ENCODE data around the gene POU5F1. TPM values are rescaled to one million over a fixed set of nuclear protein-coding genes. Genes with fewer than 3 reads are reported as not detected.

Gene POU5F1
- total RNA-seq, 2 experiments from 2014 or later = 0.44 to 0.86 TPM

GRCh38 chr6:31214516-31214915, 44.0 kb upstream of the POU5F1 start:
- ChIA-PET CTCF (ENCODE audit: unreplicated experiment) (no interaction called here), POLR2A (interaction anchor here (1.0 kb wide), 1 partner anchor 11 kb away, joined by 3 read pairs; no protein-coding TSS in a partner anchor)
- Histone ChIP-seq H3K9me2 (ENCODE audit: insufficient read depth, low read length) (no peaks in the 10 kb centered on the region), H3K4me3 (ENCODE audit: low read depth, low read length, poor library complexity, severe bottlenecking) (no peak overlapping the region), H3K4me1 (ENCODE audit: insufficient read depth, low read length, poor library complexity, severe bottlenecking) (peaks cover 15% of the 10 kb centered on the region), H3K36me3 (ENCODE audit: insufficient read depth, low read length) (no peaks in the 10 kb centered on the region; the same call in 1 of the 2 replicates), H3K4me2 (ENCODE audit: low read length) (no peak overlapping the region), H3K79me2 (ENCODE audit: insufficient read depth, low read depth, low read length) (no peaks in the 10 kb centered on the region), H2AFZ (ENCODE audit: low read length) (no peak overlapping the region), H4K20me1 (ENCODE audit: insufficient read depth, low read length) (no peaks in the 10 kb centered on the region), H3K9me3 (ENCODE audit: low read length) (peaks cover 44% of the 10 kb centered on the region), H3K27ac (ENCODE audit: low read depth, low read length, poor library complexity, severe bottlenecking) (no peak overlapping the region)
- no TSS peak for BruUV-seq (replicated peaks)
- TF ChIP-seq EZH2phosphoT487 (IDR thresholded peaks at IDR 0.05; ENCODE audit: borderline replicate concordance, low read depth, low read length) = no peak
- TF ChIP-seq CTCF (conservative IDR thresholded peaks at IDR 0.05; ENCODE audit: low read length) = no peak
- no peak for DNase-seq (ENCODE audit: low spot score)
- intact Hi-C loops (cut with micrococcal nuclease; ENCODE audit: unreplicated experiment) = no loop called here

GRCh38 chr6:31210741-31211532, 40.5 kb upstream of the POU5F1 start:
- Histone ChIP-seq H3K4me1 (ENCODE audit: insufficient read depth, low read length, poor library complexity, severe bottlenecking) (peaks cover 24% of the 10 kb centered on the region), H3K9me2 (ENCODE audit: insufficient read depth, low read length) (no peaks in the 10 kb centered on the region), H3K79me2 (ENCODE audit: insufficient read depth, low read depth, low read length) (no peaks in the 10 kb centered on the region), H4K20me1 (ENCODE audit: insufficient read depth, low read length) (no peaks in the 10 kb centered on the region), H3K36me3 (ENCODE audit: insufficient read depth, low read length) (no peaks in the 10 kb centered on the region; the same call in 1 of the 2 replicates), H2AFZ (ENCODE audit: low read length) (no peak overlapping the region), H3K4me3 (ENCODE audit: low read depth, low read length, poor library complexity, severe bottlenecking) (no peak overlapping the region), H3K9me3 (ENCODE audit: low read length) (peaks cover 18% of the 10 kb centered on the region), H3K4me2 (ENCODE audit: low read length) (no peak overlapping the region), H3K27ac (ENCODE audit: low read depth, low read length, poor library complexity, severe bottlenecking) (no peak overlapping the region)
- no TSS peak for BruUV-seq (replicated peaks)
- intact Hi-C loops (cut with micrococcal nuclease; ENCODE audit: unreplicated experiment) = no loop called here
- DNase-seq (ENCODE audit: low spot score) = no peak
- CTCF ChIA-PET (ENCODE audit: unreplicated experiment) = no interaction called here
- POLR2A ChIA-PET = interaction anchor here (1.9 kb wide), 1 partner anchor 17 kb away, joined by 7 read pairs; no protein-coding TSS in a partner anchor
- no peak for TF ChIP-seq CTCF (conservative IDR thresholded peaks at IDR 0.05; ENCODE audit: low read length)
- TF ChIP-seq EZH2phosphoT487 (IDR thresholded peaks at IDR 0.05; ENCODE audit: borderline replicate concordance, low read depth, low read length) = no peak

- Histone ChIP-seq H3K9me3 (ENCODE audit: low read length) (peaks cover 10% of the 10 kb centered on the region; the same call in 1 of the 2 replicates), H3K4me1 (ENCODE audit: insufficient read depth, low read length, poor library complexity, severe bottlenecking) (peaks cover 23% of the 10 kb centered on the region), H3K79me2 (ENCODE audit: insufficient read depth, low read depth, low read length) (no peaks in the 10 kb centered on the region), H3K4me2 (ENCODE audit: low read length) (no peak overlapping the region), H3K4me3 (ENCODE audit: low read depth, low read length, poor library complexity, severe bottlenecking) (no peak overlapping the region), H3K9me2 (ENCODE audit: insufficient read depth, low read length) (no peaks in the 10 kb centered on the region), H3K36me3 (ENCODE audit: insufficient read depth, low read length) (no peaks in the 10 kb centered on the region; the same call in 1 of the 2 replicates), H2AFZ (ENCODE audit: low read length) (no peak overlapping the region), H4K20me1 (ENCODE audit: insufficient read depth, low read length) (no peaks in the 10 kb centered on the region), H3K27ac (ENCODE audit: low read depth, low read length, poor library complexity, severe bottlenecking) (no peak overlapping the region)
- ChIA-PET POLR2A (interaction anchor here (0.7 kb wide), 1 partner anchor 32 kb away, joined by 3 read pairs; no protein-coding TSS in a partner anchor), CTCF (ENCODE audit: unreplicated experiment) (no interaction called here)
- BruUV-seq (replicated peaks) = no TSS peak
- DNase-seq (ENCODE audit: low spot score) = no peak
- TF ChIP-seq EZH2phosphoT487 (IDR thresholded peaks at IDR 0.05; ENCODE audit: borderline replicate concordance, low read depth, low read length) = no peak
- TF ChIP-seq CTCF (conservative IDR thresholded peaks at IDR 0.05; ENCODE audit: low read length) = no peak
- intact Hi-C loops (cut with micrococcal nuclease; ENCODE audit: unreplicated experiment) = no loop called here
Observed at GRCh38 chr6:31210123-31210522, 39.6 kb upstream of the POU5F1 start.

All from OCI-LY7 (cell line).